ACC112 (cell line): ENCODE measurements around the gene PSG3.
"Not testable (repeated sequence)": the region's sequence is repeated elsewhere in the genome, so short reads cannot be mapped to it uniquely, and the experiment has no call there.

Experiments used
- H2AFZ ChIP-seq: fragments of 200-600 bp; sonication (generic); one replicate; pipeline ENCODE4 v1.6.0; 2017; ENCODE audit warnings: antibody characterized with exemption, low read length; ENCODE audit not compliant: unreplicated experiment
- H3K27ac ChIP-seq: fragments of 200-600 bp; sonication (generic); 2 replicates; pipeline ENCODE4 v1.5.1; 2014; ENCODE audit warnings: low read depth, mild to moderate bottlenecking, antibody characterized with exemption, low read length, moderate library complexity
- H3K27me3 ChIP-seq: fragments of 200-600 bp; sonication (generic); 2 replicates; pipeline ENCODE4 v1.6.1; 2014; ENCODE audit warnings: mild to moderate bottlenecking, antibody characterized with exemption, low read length, moderate library complexity, mixed read lengths; ENCODE audit not compliant: insufficient read depth
- H3K36me3 ChIP-seq: fragments of 200-600 bp; sonication (generic); 2 replicates; pipeline ENCODE4 v1.6.1; 2016; ENCODE audit warnings: mild to moderate bottlenecking, antibody characterized with exemption, low read length, moderate library complexity, mixed read lengths; ENCODE audit not compliant: insufficient read depth
- H3K4me1 ChIP-seq: fragments of 200-600 bp; sonication (generic); one replicate; pipeline ENCODE4 v1.6.1; 2016; ENCODE audit warnings: low read length, mixed read lengths; ENCODE audit not compliant: insufficient read depth, unreplicated experiment, control insufficient read depth
- H3K4me3 ChIP-seq: fragments of 200-600 bp; sonication (generic); 2 replicates; pipeline ENCODE4 v1.5.1; 2014; ENCODE audit warnings: mild to moderate bottlenecking, low read depth, low read length
- H3K79me2 ChIP-seq: fragments of 200-600 bp; sonication (generic); one replicate; pipeline ENCODE4 v1.6.0; 2016; ENCODE audit warnings: low read length; ENCODE audit not compliant: control insufficient read depth, unreplicated experiment, insufficient read depth

The PSG3 gene

GRCh38 chr19:42695811-42696503 is 44.3 kb downstream of the PSG3 start:
- Histone ChIP-seq H3K36me3 (no peaks in the 10 kb centered on the region), H3K4me3 (no peak overlapping the region), H2AFZ (no peak overlapping the region), H3K4me1 (no peaks in the 10 kb centered on the region), H3K27ac (no peak overlapping the region), H3K79me2 (no peaks in the 10 kb centered on the region), H3K27me3 (peaks cover 49% of the 10 kb centered on the region)

- peaks cover 38% of the 10 kb centered on the region for H3K27me3 ChIP-seq
- no peaks in the 10 kb centered on the region for H3K36me3 ChIP-seq
- H3K4me1 ChIP-seq = no peaks in the 10 kb centered on the region
- H3K79me2 ChIP-seq = no peaks in the 10 kb centered on the region
- H2AFZ ChIP-seq = no peak overlapping the region
- no peak overlapping the region for H3K4me3 ChIP-seq
- no peak overlapping the region for H3K27ac ChIP-seq
Observed at GRCh38 chr19:42693760-42694350, 46.4 kb downstream of the PSG3 start.

- Histone ChIP-seq H3K79me2 (no peaks in the 10 kb centered on the region), H3K4me3 (no peak overlapping the region), H3K36me3 (no peaks in the 10 kb centered on the region), H2AFZ (no peak overlapping the region), H3K27ac (no peak overlapping the region), H3K27me3 (peaks cover 14% of the 10 kb centered on the region), H3K4me1 (no peaks in the 10 kb centered on the region)
Observed at GRCh38 chr19:42683917-42684513, 56.3 kb downstream of the PSG3 start.

- H3K27ac ChIP-seq, H3K79me2 ChIP-seq, H3K4me3 ChIP-seq, H3K36me3 ChIP-seq, H2AFZ ChIP-seq, H3K4me1 ChIP-seq: not testable (repeated sequence)
- H3K27me3 ChIP-seq = peaks cover 20% of the 10 kb centered on the region
Observed at GRCh38 chr19:42676326-42676725, 64.0 kb downstream of the PSG3 start.

GRCh38 chr19:42674549-42674948 is 65.7 kb downstream of the PSG3 start:
- not testable (repeated sequence) for H3K79me2 ChIP-seq, H2AFZ ChIP-seq, H3K4me3 ChIP-seq, H3K27ac ChIP-seq, H3K4me1 ChIP-seq, H3K36me3 ChIP-seq
- peaks cover 20% of the 10 kb centered on the region for H3K27me3 ChIP-seq
